HCT116 (cell line): ENCODE results near the gene BEND6. TPM values are rescaled to one million over a fixed set of nuclear protein-coding genes. Genes with fewer than 3 reads are reported as not detected.
A peak's percentile ranks its signal among the peaks of the same experiment; 100 is the strongest.

Experiments
- ATAC-seq: fragments of 200-7000 bp; cut with Tn5 transposase; 2 replicates; pipeline ENCODE4 v1.9.1; 2020; ENCODE audit warnings: mild to moderate bottlenecking, moderate library complexity
- BruUV-seq: library from RNA; stranded (reverse); fragments of 400-500 nt; replicated peaks from 2 replicates; lab custom pipeline; 2021; lab: Mats Ljungman, UMichigan
- CTCF ChIA-PET: fragments of 300-600 bp; sonication (Branson Sonifier 250); formaldehyde crosslinking; loops from one replicate; lab custom pipeline; 2021; ENCODE audit warnings: antibody characterized with exemption; lab: Charles Lee
- POLR2A ChIA-PET: fragments of 300-600, 350-600 bp; sonication (Branson Sonifier 250); formaldehyde crosslinking; loops from one replicate; lab custom pipeline; 2021; ENCODE audit warnings: antibody characterized with exemption; lab: Charles Lee
- RAD21 ChIA-PET, 2 experiments: fragments of 300-600 bp; sonication (Branson Sonifier 250); formaldehyde crosslinking; loops; one replicate each; lab custom pipeline; 2023; ENCODE audit warnings: low total read pairs in 2 of 2; ENCODE audit not compliant: uncharacterized antibody in 2 of 2, unreplicated experiment in 2 of 2, low non-redundant PET in 1 of 2; lab: Charles Lee
- DNase-seq: peaks from one replicate; pipeline ENCODE4 v3.0.0-alpha.2; 2010; ENCODE audit warnings: low read depth, low spot score
- H2AFZ ChIP-seq: fragments of 200-600 bp; shearing (Covaris generic), sonication (generic); 2 replicates; pipeline ENCODE4 v1.6.1; 2017; ENCODE audit warnings: low read depth, mixed run types, mixed read lengths, antibody characterized with exemption, low read length; ENCODE audit not compliant: poor library complexity, severe bottlenecking
- H3K27ac ChIP-seq: 2 replicates; pipeline ENCODE4 v1.5.1; 2012; ENCODE audit warnings: low read depth, low read length
- H3K27me3 ChIP-seq: fragments of 200-600 bp; sonication (generic); 2 replicates; pipeline ENCODE4 v1.6.1; 2016; ENCODE audit warnings: mixed run types, low read length, mixed read lengths; ENCODE audit not compliant: insufficient read depth
- H3K36me3 ChIP-seq, 2 experiments: fragments of 200-500 bp in 1 of 2; fragments of 200-600 bp in 1 of 2; sonication (Bioruptor generic) in 1 of 2; sonication (generic) in 1 of 2; 2 replicates each; pipeline versions ENCODE4 v1.5.1 to v1.6.1; 2014 to 2016; ENCODE audit warnings: low read length in 2 of 2, inconsistent platforms in 1 of 2, mixed read lengths in 1 of 2, mixed run types in 1 of 2; ENCODE audit not compliant: insufficient read depth in 2 of 2, control insufficient read depth in 1 of 2
- H3K4me1 ChIP-seq, 2 experiments: fragments of 200-600 bp in 1 of 2; sonication (generic) in 1 of 2; 2 replicates each; pipeline versions ENCODE4 v1.5.1 to v1.6.1; 2012 to 2017; ENCODE audit warnings: low read length in 2 of 2, inconsistent platforms in 1 of 2, mild to moderate bottlenecking in 1 of 2, mixed read lengths in 1 of 2, mixed run types in 1 of 2, moderate library complexity in 1 of 2; ENCODE audit not compliant: insufficient read depth in 2 of 2, control insufficient read depth in 1 of 2
- H3K4me2 ChIP-seq: fragments of 200-600 bp; sonication (generic); 2 replicates; pipeline ENCODE4 v1.6.1; 2017; ENCODE audit warnings: mixed run types, low read length, mixed read lengths
- H3K4me3 ChIP-seq, 2 experiments: fragments of 200-600 bp in 1 of 2; sonication (generic) in 1 of 2; replicated peaks in 1 of 2; 2 replicates each; pipeline ENCODE4 v1.5.1; 2011 to 2016; ENCODE audit warnings: low read length in 2 of 2, control low read depth in 1 of 2, low read depth in 1 of 2, mild to moderate bottlenecking in 1 of 2, mixed read lengths in 1 of 2, mixed run types in 1 of 2
- H3K79me2 ChIP-seq: fragments of 200-600 bp; sonication (generic); 2 replicates; pipeline ENCODE4 v1.6.1; 2017; ENCODE audit warnings: mild to moderate bottlenecking, mixed run types, low read length, moderate library complexity, mixed read lengths; ENCODE audit not compliant: insufficient read depth
- H3K9ac ChIP-seq: fragments of 200-600 bp; sonication (generic); 2 replicates; pipeline ENCODE4 v1.6.1; 2016; ENCODE audit warnings: low read length, mixed read lengths
- H3K9me2 ChIP-seq: fragments of 200-600 bp; sonication (generic), shearing (Covaris generic); 2 replicates; pipeline ENCODE4 v1.6.1; 2017; ENCODE audit warnings: mixed run types, mild to moderate bottlenecking, moderate library complexity; ENCODE audit not compliant: insufficient read depth
- H3K9me3 ChIP-seq, 2 experiments: fragments of 200-500 bp in 1 of 2; fragments of 200-600 bp in 1 of 2; sonication (Bioruptor generic) in 1 of 2; sonication (generic) in 1 of 2; 2 replicates each; pipeline ENCODE4 v1.6.1; 2014 to 2017; ENCODE audit warnings: low read length in 2 of 2, mixed read lengths in 2 of 2, inconsistent platforms in 1 of 2, low read depth in 1 of 2, mild to moderate bottlenecking in 1 of 2, mixed run types in 1 of 2, moderate library complexity in 1 of 2; ENCODE audit not compliant: control insufficient read depth in 1 of 2, insufficient read depth in 1 of 2
- H4K20me1 ChIP-seq: fragments of 200-600 bp; sonication (generic), shearing (Covaris generic); 2 replicates; pipeline ENCODE4 v1.6.1; 2017; ENCODE audit warnings: mixed run types, mild to moderate bottlenecking, moderate library complexity; ENCODE audit not compliant: insufficient read depth
- CBX3 ChIP-seq: IDR thresholded peaks from 2 replicates; pipeline ENCODE4 v1.6.1; 2012; ENCODE audit warnings: low read depth
- CEBPB ChIP-seq: IDR thresholded peaks from 2 replicates; pipeline ENCODE4 v1.6.1; 2012; ENCODE audit warnings: low read depth
- FOSL1 ChIP-seq: IDR thresholded peaks from 2 replicates; pipeline ENCODE4 v1.6.1; 2012; ENCODE audit warnings: low read depth
- JUND ChIP-seq: IDR thresholded peaks from 2 replicates; pipeline ENCODE4 v1.6.1; 2012
- POLR2A ChIP-seq: IDR thresholded peaks from 2 replicates; pipeline ENCODE4 v1.7.0; 2011; ENCODE audit warnings: borderline replicate concordance; ENCODE audit not compliant: insufficient read depth, insufficient read length; ENCODE audit errors: extremely low read depth
- RAD21 ChIP-seq: IDR thresholded peaks from 2 replicates; pipeline ENCODE4 v1.6.1; 2012; ENCODE audit warnings: low read depth, mild to moderate bottlenecking
- ZFX ChIP-seq: fragments of 450-650 bp; IDR thresholded peaks from 2 replicates; pipeline ENCODE4 v1.6.1; 2017
- intact Hi-C: fragments of 100-400 bp; cut with micrococcal nuclease; formaldehyde crosslinking; loops from 2 replicates; pipeline ENCODE4 v1.10.0; 2022
- total RNA-seq: library from RNA; stranded (reverse); gene quantifications from one replicate; pipeline ENCODE4 v1.2.1, GENCODE V29; 2021; ENCODE audit not compliant: unreplicated experiment
- TF ChIP-seq, protein P1 (sequence below), 3 experiments: fragments of 200-600 bp in 1 of 3; sonication (generic) in 1 of 3; IDR thresholded peaks in 2 of 3; conservative IDR thresholded peaks in 1 of 3; 2 replicates each; pipeline ENCODE4 v1.5.1; 2012 to 2017; ENCODE audit warnings: low read depth in 2 of 3, low read length in 2 of 3, antibody characterized with exemption in 1 of 3, borderline replicate concordance in 1 of 3, control low read depth in 1 of 3, mild to moderate bottlenecking in 1 of 3, mixed read lengths in 1 of 3, mixed run types in 1 of 3, moderate library complexity in 1 of 3; ENCODE audit not compliant: insufficient read depth in 1 of 3
- TF ChIP-seq, protein P2 (sequence below): IDR thresholded peaks from 2 replicates; pipeline ENCODE4 v1.6.1; 2012
- TF ChIP-seq, protein P3 (sequence below): IDR thresholded peaks from 2 replicates; pipeline ENCODE4 v1.6.1; 2012
- TF ChIP-seq, protein P4 (sequence below): IDR thresholded peaks from 2 replicates; pipeline ENCODE4 v1.6.1; 2011; ENCODE audit warnings: mild to moderate bottlenecking, low read length, moderate library complexity; ENCODE audit not compliant: insufficient replicate concordance; ENCODE audit errors: extremely low read depth

The BEND6 gene
- total RNA-seq, 1 experiment from 2014 or later = 4.0 TPM

DNA sequence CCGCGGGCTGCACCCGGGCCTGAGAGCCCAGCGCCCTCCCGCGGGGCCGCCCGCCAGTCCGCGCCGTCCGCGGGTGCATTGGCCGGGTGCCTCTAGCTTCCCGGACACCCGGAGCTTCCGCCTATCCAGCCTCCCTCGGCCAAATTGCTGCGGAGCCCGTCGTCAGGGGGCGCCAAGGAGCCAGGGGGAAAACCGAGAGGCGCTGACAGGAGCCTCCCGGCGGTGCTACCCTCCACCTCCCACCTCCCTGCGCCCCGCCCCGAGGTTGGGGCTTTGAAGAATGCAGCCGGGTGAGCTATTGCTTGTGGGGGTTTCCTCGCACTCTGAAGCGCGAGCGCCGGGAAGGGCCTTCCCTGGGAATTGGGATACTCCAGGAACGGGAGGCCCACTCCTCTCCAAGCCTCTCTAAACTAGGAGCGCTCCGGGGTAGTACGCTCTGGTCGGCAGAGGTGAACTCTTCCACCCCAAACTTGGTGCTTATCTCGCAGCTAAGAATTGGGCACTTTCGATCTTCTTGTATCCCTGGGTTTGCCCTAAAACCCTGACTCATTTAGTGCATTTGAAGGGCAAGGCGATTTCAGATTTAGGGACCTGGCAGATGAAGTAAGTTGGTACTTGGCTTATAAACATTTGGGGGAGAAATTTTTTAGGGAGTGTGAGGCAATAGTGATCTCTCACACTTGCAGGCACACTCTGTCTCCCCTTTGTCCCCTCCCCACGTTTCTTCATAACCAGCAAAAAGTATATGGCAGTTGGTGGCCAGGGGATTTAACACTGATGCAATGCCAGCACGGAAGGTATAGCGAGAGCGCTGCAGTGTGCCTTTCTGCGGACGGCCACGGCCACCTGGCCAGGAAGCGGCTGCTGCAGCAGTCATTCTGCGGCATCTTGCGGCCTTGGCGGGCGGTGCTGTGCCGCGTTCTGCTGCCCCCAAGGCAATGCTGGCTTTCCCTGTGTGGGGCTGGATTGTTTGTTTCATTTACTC, 556 bp downstream of the BEND6 start (continued):
- TF ChIP-seq, protein P1, sequence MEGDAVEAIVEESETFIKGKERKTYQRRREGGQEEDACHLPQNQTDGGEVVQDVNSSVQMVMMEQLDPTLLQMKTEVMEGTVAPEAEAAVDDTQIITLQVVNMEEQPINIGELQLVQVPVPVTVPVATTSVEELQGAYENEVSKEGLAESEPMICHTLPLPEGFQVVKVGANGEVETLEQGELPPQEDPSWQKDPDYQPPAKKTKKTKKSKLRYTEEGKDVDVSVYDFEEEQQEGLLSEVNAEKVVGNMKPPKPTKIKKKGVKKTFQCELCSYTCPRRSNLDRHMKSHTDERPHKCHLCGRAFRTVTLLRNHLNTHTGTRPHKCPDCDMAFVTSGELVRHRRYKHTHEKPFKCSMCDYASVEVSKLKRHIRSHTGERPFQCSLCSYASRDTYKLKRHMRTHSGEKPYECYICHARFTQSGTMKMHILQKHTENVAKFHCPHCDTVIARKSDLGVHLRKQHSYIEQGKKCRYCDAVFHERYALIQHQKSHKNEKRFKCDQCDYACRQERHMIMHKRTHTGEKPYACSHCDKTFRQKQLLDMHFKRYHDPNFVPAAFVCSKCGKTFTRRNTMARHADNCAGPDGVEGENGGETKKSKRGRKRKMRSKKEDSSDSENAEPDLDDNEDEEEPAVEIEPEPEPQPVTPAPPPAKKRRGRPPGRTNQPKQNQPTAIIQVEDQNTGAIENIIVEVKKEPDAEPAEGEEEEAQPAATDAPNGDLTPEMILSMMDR (IDR thresholded peaks at IDR 0.05 in 2 of 3, conservative IDR thresholded peaks at IDR 0.05 in 1 of 3; ENCODE audit: borderline replicate concordance in 1 of 3, insufficient read depth in 1 of 3, low read depth in 2 of 3, low read length in 2 of 3) = peak; percentile 81 to 90 (median 86)
- TF ChIP-seq JUND (peak; percentile 7; the same call in 1 of the 2 replicates), RAD21 (peak; percentile 76)
- TF ChIP-seq, protein P2, sequence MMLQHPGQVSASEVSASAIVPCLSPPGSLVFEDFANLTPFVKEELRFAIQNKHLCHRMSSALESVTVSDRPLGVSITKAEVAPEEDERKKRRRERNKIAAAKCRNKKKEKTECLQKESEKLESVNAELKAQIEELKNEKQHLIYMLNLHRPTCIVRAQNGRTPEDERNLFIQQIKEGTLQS = no peak

DNA sequence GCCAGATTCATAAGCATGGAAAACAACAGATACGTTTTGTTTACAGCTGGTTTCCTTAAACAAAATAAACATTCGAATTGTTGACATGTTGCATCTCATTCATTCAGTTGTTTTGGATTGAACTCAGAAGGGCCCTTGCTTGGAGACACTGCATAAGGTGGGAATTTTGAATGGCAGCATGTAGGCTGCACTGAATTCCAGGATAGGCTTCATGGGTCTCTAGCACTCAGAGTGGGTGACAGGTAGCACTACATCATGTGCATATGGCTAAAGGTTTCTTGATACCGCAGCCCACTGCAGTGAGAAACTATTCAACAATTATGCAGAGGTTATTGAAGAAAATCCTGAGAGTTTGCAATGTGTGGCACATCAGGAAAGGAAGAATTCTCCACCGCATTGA, 1.6 kb downstream of the BEND6 start:
- H3K36me3 ChIP-seq = peaks cover 0 to 15% of the 10 kb centered on the region in 2 experiments; a peak in 2 of 4 replicates
- H4K20me1 ChIP-seq = no peaks in the 10 kb centered on the region
- peak overlapping the region; percentile 99; the same call in 1 of the 2 replicates for H3K27ac ChIP-seq
- peak overlapping the region; percentile 66; the same call in 1 of the 2 replicates for H3K9ac ChIP-seq
- ChIA-PET CTCF (interaction anchor here (1.5 kb wide), 1 partner anchor 54 kb away, joined by 4 read pairs; no protein-coding TSS in a partner anchor), RAD21 (no interaction called here), POLR2A (no interaction called here)
- no peak overlapping the region for H2AFZ ChIP-seq
- H3K27me3 ChIP-seq = no peaks in the 10 kb centered on the region
- peak overlapping the region in 1 of 2 experiments; percentile 92; a peak in 3 of 4 replicates for H3K4me3 ChIP-seq
- intact Hi-C loops = loop anchor here (1.0 to 5.0 kb wide), 3 partner anchors 53 to 216 kb away; partner anchors contain the start of gene BAG2
- H3K9me2 ChIP-seq = no peaks in the 10 kb centered on the region
- DNase-seq (no peak), ATAC-seq (no peak)
- no peaks in the 10 kb centered on the region for H3K9me3 ChIP-seq
- H3K4me2 ChIP-seq = peak overlapping the region; percentile 91
- H3K79me2 ChIP-seq = peaks cover 35% of the 10 kb centered on the region
- H3K4me1 ChIP-seq = peaks cover 15 to 61% of the 10 kb centered on the region in 2 experiments
- BruUV-seq = no TSS peak
- TF ChIP-seq, protein P2 = no peak
- TF ChIP-seq ZFX = no peak
- TF ChIP-seq, protein P3, sequence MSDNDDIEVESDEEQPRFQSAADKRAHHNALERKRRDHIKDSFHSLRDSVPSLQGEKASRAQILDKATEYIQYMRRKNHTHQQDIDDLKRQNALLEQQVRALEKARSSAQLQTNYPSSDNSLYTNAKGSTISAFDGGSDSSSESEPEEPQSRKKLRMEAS = peak; percentile 16; the same call in 1 of the 2 replicates
- no peak for TF ChIP-seq CBX3
- no peak for TF ChIP-seq JUND
- TF ChIP-seq FOSL1 = no peak
- TF ChIP-seq CEBPB = no peak
- TF ChIP-seq, protein P4, sequence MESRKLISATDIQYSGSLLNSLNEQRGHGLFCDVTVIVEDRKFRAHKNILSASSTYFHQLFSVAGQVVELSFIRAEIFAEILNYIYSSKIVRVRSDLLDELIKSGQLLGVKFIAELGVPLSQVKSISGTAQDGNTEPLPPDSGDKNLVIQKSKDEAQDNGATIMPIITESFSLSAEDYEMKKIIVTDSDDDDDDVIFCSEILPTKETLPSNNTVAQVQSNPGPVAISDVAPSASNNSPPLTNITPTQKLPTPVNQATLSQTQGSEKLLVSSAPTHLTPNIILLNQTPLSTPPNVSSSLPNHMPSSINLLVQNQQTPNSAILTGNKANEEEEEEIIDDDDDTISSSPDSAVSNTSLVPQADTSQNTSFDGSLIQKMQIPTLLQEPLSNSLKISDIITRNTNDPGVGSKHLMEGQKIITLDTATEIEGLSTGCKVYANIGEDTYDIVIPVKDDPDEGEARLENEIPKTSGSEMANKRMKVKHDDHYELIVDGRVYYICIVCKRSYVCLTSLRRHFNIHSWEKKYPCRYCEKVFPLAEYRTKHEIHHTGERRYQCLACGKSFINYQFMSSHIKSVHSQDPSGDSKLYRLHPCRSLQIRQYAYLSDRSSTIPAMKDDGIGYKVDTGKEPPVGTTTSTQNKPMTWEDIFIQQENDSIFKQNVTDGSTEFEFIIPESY = no peak
- TF ChIP-seq POLR2A = no peak
- TF ChIP-seq, protein P1 (IDR thresholded peaks at IDR 0.05 in 2 of 3, conservative IDR thresholded peaks at IDR 0.05 in 1 of 3; ENCODE audit: borderline replicate concordance in 1 of 3, insufficient read depth in 1 of 3, low read depth in 2 of 3, low read length in 2 of 3) = peak in 1 of 3 experiments; percentile 24; a peak in 2 of 6 replicates
